Stomach (tissue), 4 donors: ENCODE data around the gene CRACDL.

Source experiments
- EP300 ChIP-seq: sonication (generic); formaldehyde crosslinking; IDR thresholded peaks from one replicate; pipeline ENCODE4 v1.6.1; 2017; ENCODE audit warnings: antibody characterized with exemption
- POLR2A ChIP-seq, 4 donors: fragments of 450-650 bp; IDR thresholded peaks; one replicate each; pipeline ENCODE4 v1.6.1; 2016; ENCODE audit warnings: antibody characterized with exemption in 4 of 4, control low read depth in 2 of 4, mild to moderate bottlenecking in 1 of 4, moderate library complexity in 1 of 4
- POLR2AphosphoS5 ChIP-seq, 3 donors: sonication (generic); formaldehyde crosslinking; IDR thresholded peaks; one replicate each; pipeline ENCODE4 v1.6.1; 2016; ENCODE audit warnings: antibody characterized with exemption in 3 of 3
- TF ChIP-seq, protein P1 (sequence below), 7 experiments: fragments of 450-650 bp in 4 of 7; fragments of 200-600 bp in 3 of 7; sonication (generic) in 3 of 7; IDR thresholded peaks; one replicate each; pipeline ENCODE4 v1.5.1; 2016 to 2019; ENCODE audit warnings: antibody characterized with exemption in 7 of 7, control low read depth in 2 of 7, mild to moderate bottlenecking in 1 of 7

DNA sequence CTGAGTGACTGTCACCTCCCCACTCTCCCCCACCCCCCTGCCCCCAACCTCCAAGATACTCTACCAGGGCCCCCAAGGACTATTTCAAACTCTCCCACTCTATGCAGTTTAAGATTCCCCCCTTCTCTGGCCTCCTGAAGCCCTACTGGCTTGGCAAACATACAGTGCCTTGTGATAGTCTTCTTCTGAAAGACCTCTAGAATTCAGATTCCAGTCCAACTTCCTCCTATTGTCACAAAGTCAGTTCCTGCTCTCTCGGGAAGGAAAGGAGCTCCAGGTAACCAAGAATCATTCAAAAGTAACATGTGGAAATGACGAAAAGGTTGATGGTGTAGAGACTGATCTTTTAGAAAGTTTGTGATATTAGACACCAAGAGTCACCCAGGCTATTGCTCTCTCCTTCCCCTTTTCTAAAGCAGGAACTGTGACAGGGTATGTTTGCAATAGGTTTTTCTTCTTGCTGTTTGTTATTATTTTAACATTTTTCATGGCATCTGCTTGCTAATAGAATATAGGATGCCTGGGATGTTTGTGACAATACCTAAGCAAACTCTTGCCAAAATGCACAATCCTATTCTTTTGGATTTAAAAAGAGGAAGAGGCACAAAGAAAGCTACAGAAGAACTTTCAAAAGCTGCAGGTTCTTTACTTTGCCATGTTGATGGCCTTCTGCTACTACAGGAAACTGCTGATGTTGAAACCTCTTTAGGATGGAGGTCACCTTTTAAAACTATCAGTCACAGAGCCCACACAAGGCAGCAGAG lies 111.6 kb downstream of the CRACDL start:
- TF ChIP-seq, protein P1, sequence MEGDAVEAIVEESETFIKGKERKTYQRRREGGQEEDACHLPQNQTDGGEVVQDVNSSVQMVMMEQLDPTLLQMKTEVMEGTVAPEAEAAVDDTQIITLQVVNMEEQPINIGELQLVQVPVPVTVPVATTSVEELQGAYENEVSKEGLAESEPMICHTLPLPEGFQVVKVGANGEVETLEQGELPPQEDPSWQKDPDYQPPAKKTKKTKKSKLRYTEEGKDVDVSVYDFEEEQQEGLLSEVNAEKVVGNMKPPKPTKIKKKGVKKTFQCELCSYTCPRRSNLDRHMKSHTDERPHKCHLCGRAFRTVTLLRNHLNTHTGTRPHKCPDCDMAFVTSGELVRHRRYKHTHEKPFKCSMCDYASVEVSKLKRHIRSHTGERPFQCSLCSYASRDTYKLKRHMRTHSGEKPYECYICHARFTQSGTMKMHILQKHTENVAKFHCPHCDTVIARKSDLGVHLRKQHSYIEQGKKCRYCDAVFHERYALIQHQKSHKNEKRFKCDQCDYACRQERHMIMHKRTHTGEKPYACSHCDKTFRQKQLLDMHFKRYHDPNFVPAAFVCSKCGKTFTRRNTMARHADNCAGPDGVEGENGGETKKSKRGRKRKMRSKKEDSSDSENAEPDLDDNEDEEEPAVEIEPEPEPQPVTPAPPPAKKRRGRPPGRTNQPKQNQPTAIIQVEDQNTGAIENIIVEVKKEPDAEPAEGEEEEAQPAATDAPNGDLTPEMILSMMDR (IDR thresholded peaks at IDR 0.05) = no peak
- TF ChIP-seq POLR2A (IDR thresholded peaks at IDR 0.05) (no peak), EP300 (no peak), POLR2AphosphoS5 (IDR thresholded peaks at IDR 0.05) (no peak)
